GM12878 (cell line): ENCODE measurements around the gene TRIM41. TPM values are rescaled to one million over a fixed set of nuclear protein-coding genes. Genes with fewer than 3 reads are reported as not detected.

Experiments
- ATAC-seq: fragments of 200-7000 bp; cut with Tn5 transposase; 3 replicates; pipeline ENCODE4 v1.9.1; 2020; ENCODE audit warnings: mild to moderate bottlenecking, moderate library complexity
- BruUV-seq: library from RNA; stranded (reverse); fragments of 400-500 nt; replicated peaks from 2 replicates; lab custom pipeline; 2021; lab: Mats Ljungman, UMichigan
- CTCF ChIA-PET: fragments of 300-600 bp; sonication (Branson Sonifier 250); formaldehyde crosslinking; extraction: SDS; loops from one replicate; lab custom pipeline; 2021; ENCODE audit warnings: inconsistent platforms; lab: Yijun Ruan, JAX
- POLR2A ChIA-PET: fragments of 350-600 bp; formaldehyde crosslinking; extraction: SDS; loops from one replicate; lab custom pipeline; 2021; ENCODE audit warnings: inconsistent platforms; lab: Charles Lee
- RAD21 ChIA-PET: fragments of 300-600 bp; sonication (Branson Sonifier 250); formaldehyde crosslinking; loops from one replicate; lab custom pipeline; 2023; ENCODE audit warnings: antibody characterized with exemption; ENCODE audit not compliant: unreplicated experiment; lab: Charles Lee
- SMC1A ChIA-PET: fragments of 300-600 bp; sonication (Branson Sonifier 250); formaldehyde crosslinking; loops from one replicate; lab custom pipeline; 2023; ENCODE audit not compliant: unreplicated experiment, uncharacterized antibody; lab: Charles Lee
- DNase-seq: peaks from one replicate; pipeline ENCODE4 v3.0.0-alpha.2; 2011; ENCODE audit warnings: low read depth, low spot score
- FAIRE-seq: peaks from 3 replicates; lab custom pipeline; 2011; peaks lifted over from hg19 to GRCh38; lab: Jason Lieb, UNC
- H2AFZ ChIP-seq: 2 replicates; pipeline ENCODE4 v1.6.0; 2011; ENCODE audit warnings: low read depth, low read length, control low read depth; ENCODE audit not compliant: control insufficient read depth
- H3K27ac ChIP-seq: 2 replicates; pipeline ENCODE4 v1.5.1; 2011; ENCODE audit warnings: control low read depth; ENCODE audit not compliant: control insufficient read depth, insufficient read depth
- H3K27me3 ChIP-seq, 2 experiments: replicated peaks in 1 of 2; 2 replicates each; pipeline versions ENCODE4 v1.6.0 to v1.6.1; 2011; ENCODE audit warnings: low read length in 1 of 2; ENCODE audit not compliant: control insufficient read depth in 2 of 2, insufficient read depth in 2 of 2
- H3K36me3 ChIP-seq, 2 experiments: 2 replicates each; pipeline ENCODE4 v1.5.1; 2011; ENCODE audit warnings: low read length in 1 of 2; ENCODE audit not compliant: control insufficient read depth in 2 of 2, insufficient read depth in 2 of 2
- H3K4me1 ChIP-seq: 2 replicates; pipeline ENCODE4 v1.6.1; 2011; ENCODE audit warnings: mild to moderate bottlenecking, low read length, moderate library complexity, mixed read lengths; ENCODE audit not compliant: control insufficient read depth, insufficient read depth
- H3K4me2 ChIP-seq: 2 replicates; pipeline ENCODE4 v1.6.0; 2011; ENCODE audit warnings: control low read depth; ENCODE audit not compliant: control insufficient read depth, insufficient read depth
- H3K4me3 ChIP-seq: fragments of 200-600 bp; sonication (generic); 2 replicates; pipeline ENCODE4 v1.5.1; 2016
- H3K79me2 ChIP-seq: 2 replicates; pipeline ENCODE4 v1.6.0; 2011; ENCODE audit warnings: low read length; ENCODE audit not compliant: control insufficient read depth, insufficient read depth
- H3K9ac ChIP-seq: 2 replicates; pipeline ENCODE4 v1.8.0; 2011; ENCODE audit warnings: low read length, control low read depth, mixed read lengths; ENCODE audit not compliant: control insufficient read depth, insufficient read depth
- H3K9me3 ChIP-seq: replicated peaks from 3 replicates; pipeline ENCODE4 v1.5.1; 2011; ENCODE audit warnings: mild to moderate bottlenecking, low read length; ENCODE audit not compliant: control insufficient read depth, insufficient read depth
- H4K20me1 ChIP-seq: 2 replicates; pipeline ENCODE4 v1.6.0; 2011; ENCODE audit not compliant: control insufficient read depth, insufficient read depth
- BACH1 ChIP-seq: fragments of 450-650 bp; IDR thresholded peaks from 2 replicates; pipeline ENCODE4 v1.6.1; 2017; ENCODE audit warnings: mild to moderate bottlenecking, borderline replicate concordance
- BMI1 ChIP-seq: fragments of 450-650 bp; IDR thresholded peaks from 2 replicates; pipeline ENCODE4 v1.6.1; 2016; ENCODE audit warnings: mild to moderate bottlenecking, moderate library complexity, borderline replicate concordance
- CHD1 ChIP-seq: IDR thresholded peaks from 2 replicates; pipeline ENCODE4 v1.6.1; 2012; ENCODE audit warnings: low read depth, low read length, improper control_type of control experiment
- EGR1 ChIP-seq, 2 experiments: IDR thresholded peaks; 1 replicate in 1 of 2; 2 replicates in 1 of 2; pipeline ENCODE4 v1.6.1; 2011 to 2012; ENCODE audit warnings: low read depth in 2 of 2, low read length in 2 of 2, borderline replicate concordance in 1 of 2, mild to moderate bottlenecking in 1 of 2, moderate library complexity in 1 of 2
- HDGF ChIP-seq: fragments of 450-650 bp; IDR thresholded peaks from 2 replicates; pipeline ENCODE4 v1.6.1; 2016; ENCODE audit warnings: antibody characterized with exemption
- MLLT1 ChIP-seq: fragments of 450-650 bp; IDR thresholded peaks from 2 replicates; pipeline ENCODE4 v1.6.1; 2016; ENCODE audit warnings: mild to moderate bottlenecking
- NFIC ChIP-seq: IDR thresholded peaks from 2 replicates; pipeline ENCODE4 v1.6.1; 2012; ENCODE audit warnings: low read depth, mild to moderate bottlenecking, inconsistent platforms, low read length, moderate library complexity
- NKRF ChIP-seq: fragments of 450-650 bp; conservative IDR thresholded peaks from 2 replicates; pipeline ENCODE4 v1.6.1; 2017; ENCODE audit warnings: mild to moderate bottlenecking, moderate library complexity
- NR2C1 ChIP-seq: fragments of 450-650 bp; IDR thresholded peaks from 2 replicates; pipeline ENCODE4 v1.6.1; 2017; ENCODE audit warnings: antibody characterized with exemption, mild to moderate bottlenecking, moderate library complexity
- PKNOX1 ChIP-seq: fragments of 450-650 bp; IDR thresholded peaks from 2 replicates; pipeline ENCODE4 v1.6.1; 2016; ENCODE audit warnings: mild to moderate bottlenecking
- SP1 ChIP-seq: IDR thresholded peaks from one replicate; pipeline ENCODE4 v1.6.1; 2011; ENCODE audit warnings: low read depth, low read length
- SUZ12 ChIP-seq: fragments of 200-600 bp; sonication (generic); IDR thresholded peaks from one replicate; pipeline ENCODE4 v1.6.1; 2018; ENCODE audit warnings: antibody characterized with exemption, mild to moderate bottlenecking; ENCODE audit not compliant: unreplicated experiment
- YY1 ChIP-seq: IDR thresholded peaks from 2 replicates; pipeline ENCODE4 v1.6.1; 2011; ENCODE audit warnings: low read depth, mild to moderate bottlenecking, low read length
- ZBTB11 ChIP-seq: fragments of 450-650 bp; formaldehyde crosslinking; IDR thresholded peaks from 2 replicates; pipeline ENCODE4 v1.5.0; 2022; ENCODE audit warnings: mild to moderate bottlenecking, missing genetic modification characterization
- ZNF24 ChIP-seq: fragments of 450-650 bp; IDR thresholded peaks from 2 replicates; pipeline ENCODE4 v1.6.1; 2017; ENCODE audit warnings: antibody characterized with exemption, mild to moderate bottlenecking
- WGBS: methylation state at CpG from one replicate; pipeline ENCODE4 v1.1.6; 2016; ENCODE audit warnings: low lambda C conversion rate; ENCODE audit not compliant: insufficient replicate concordance, insufficient coverage; ENCODE audit errors: missing lambda C conversion rate; 5-methylcytosine and 5-hydroxymethylcytosine counted together
- in situ Hi-C: fragments of 300-500 bp; cut with MboI; formaldehyde crosslinking; loops from 9 replicates; pipeline ENCODE4 v1.14.3; 2018; ENCODE audit warnings: mixed read lengths
- intact Hi-C: fragments of 100-400 bp; cut with micrococcal nuclease; formaldehyde crosslinking; loops from one replicate; pipeline ENCODE4 v1.14.2; 2022; ENCODE audit not compliant: unreplicated experiment
- polyA plus RNA-seq, 11 experiments: library from polyadenylated mRNA; depleted of rRNA in 4 of 11; unstranded in 6 of 11; stranded (reverse) in 5 of 11; fragments of >200 nt; fragmentation: Nextera tagmentation in 4 of 11; fragmentation: Illumina TruSeq in 1 of 11; extraction: Ambion mirVana in 4 of 11; extraction: Trizol in 1 of 11; gene quantifications; 1 replicate in 1 of 11; 2 replicates in 10 of 11; pipeline versions ENCODE4 v1.2.1 to v1.2.3, GENCODE V29; 2011 to 2016; ENCODE audit warnings: inconsistent platforms in 2 of 11, missing spikeins in 2 of 11, low read depth in 1 of 11
- total RNA-seq, 4 experiments: library from RNA; depleted of rRNA in 3 of 4; stranded (reverse); fragments of >200 nt in 3 of 4; fragmentation: Illumina TruSeq in 1 of 4; extraction: Trizol in 1 of 4; gene quantifications; 2 replicates each; pipeline versions ENCODE4 v1.2.1 to v1.2.3, GENCODE V29; 2013 to 2021

The TRIM41 gene
- total and polyA plus RNA-seq, 10 of the 15 experiments (the other 5 are each of a cell fraction or from before 2014, with no cell fraction given) = 1.0 to 28.9 (median 10.6) TPM

- Histone ChIP-seq H3K27me3 (no peaks in the 10 kb centered on the region), H4K20me1 (no peaks in the 10 kb centered on the region), H2AFZ (peak overlapping the region; percentile 68), H3K4me1 (peaks cover 20% of the 10 kb centered on the region), H3K36me3 (no peaks in the 10 kb centered on the region), H3K4me2 (peak overlapping the region; percentile 79), H3K9me3 (no peaks in the 10 kb centered on the region), H3K9ac (peak overlapping the region; percentile 81), H3K4me3 (peak overlapping the region; percentile 98), H3K79me2 (peaks cover 23% of the 10 kb centered on the region), H3K27ac (peak overlapping the region; percentile 95)
- ChIA-PET SMC1A (interaction anchor here (1.0 to 1.7 kb wide), 5 partner anchors 17 to 39 kb away, joined by 3 to 5 read pairs (median 4); partner anchors contain the start of gene RACK1), CTCF (interaction anchor here (0.6 to 2.6 kb wide), 6 partner anchors 16 to 39 kb away, joined by 3 to 12 read pairs (median 3); no protein-coding TSS in a partner anchor), POLR2A (interaction anchor here (1.1 to 5.1 kb wide), 10 partner anchors 10 to 39 kb away, joined by 4 to 36 read pairs (median 9); partner anchors contain the start of genes RACK1 and TRIM52), RAD21 (interaction anchor here (0.6 to 2.6 kb wide), 7 partner anchors 17 to 39 kb away, joined by 3 to 25 read pairs (median 5); no protein-coding TSS in a partner anchor)
- BruUV-seq = TSS peak; percentile 87
- no peak for FAIRE-seq
- intact Hi-C loops = loop anchor here (1.0 to 2.0 kb wide), 2 partner anchors 20 to 37 kb away; partner anchors contain the start of gene TRIM52
- 3% methylated on average over 23 of the region's 31 CpGs for WGBS
- in situ Hi-C loops = no loop called here
- ATAC-seq = peak; percentile 13
- DNase-seq = no peak
- TF ChIP-seq EGR1 (IDR thresholded peaks at IDR 0.05; ENCODE audit: borderline replicate concordance in 1 of 2, low read depth in 2 of 2, low read length in 2 of 2) (0 out of 3 replicates have a peak, but pooled peaks of 1 of the 2 experiments have one; percentile 11), SUZ12 (no peak), MLLT1 (peak; percentile 63; the same call in 1 of the 2 replicates), BMI1 (peak; percentile 96), NKRF (peak; percentile 71), NFIC (no peak), ZNF24 (no peak), SP1 (peak; percentile 1), NR2C1 (no peak), HDGF (peak; percentile 71), YY1 (peak; percentile 94), BACH1 (peak; percentile 32; the same call in 1 of the 2 replicates), ZBTB11 (CRISPR knock-in tag) (no peak), PKNOX1 (peak; percentile 47), CHD1 (peak; percentile 25; the same call in 1 of the 2 replicates)
Observed at GRCh38 chr5:181223729-181224389, 778 bp downstream of the TRIM41 start.
